ENCODE measurements around the gene TBK1. TPM values are rescaled to one million over a fixed set of nuclear protein-coding genes. Genes with fewer than 3 reads are reported as not detected.
A peak's percentile ranks its signal among the peaks of the same experiment; 100 is the strongest.

The TBK1 gene
- total RNA-seq = 44.1 and 50.6 TPM in 2 replicates

DNA sequence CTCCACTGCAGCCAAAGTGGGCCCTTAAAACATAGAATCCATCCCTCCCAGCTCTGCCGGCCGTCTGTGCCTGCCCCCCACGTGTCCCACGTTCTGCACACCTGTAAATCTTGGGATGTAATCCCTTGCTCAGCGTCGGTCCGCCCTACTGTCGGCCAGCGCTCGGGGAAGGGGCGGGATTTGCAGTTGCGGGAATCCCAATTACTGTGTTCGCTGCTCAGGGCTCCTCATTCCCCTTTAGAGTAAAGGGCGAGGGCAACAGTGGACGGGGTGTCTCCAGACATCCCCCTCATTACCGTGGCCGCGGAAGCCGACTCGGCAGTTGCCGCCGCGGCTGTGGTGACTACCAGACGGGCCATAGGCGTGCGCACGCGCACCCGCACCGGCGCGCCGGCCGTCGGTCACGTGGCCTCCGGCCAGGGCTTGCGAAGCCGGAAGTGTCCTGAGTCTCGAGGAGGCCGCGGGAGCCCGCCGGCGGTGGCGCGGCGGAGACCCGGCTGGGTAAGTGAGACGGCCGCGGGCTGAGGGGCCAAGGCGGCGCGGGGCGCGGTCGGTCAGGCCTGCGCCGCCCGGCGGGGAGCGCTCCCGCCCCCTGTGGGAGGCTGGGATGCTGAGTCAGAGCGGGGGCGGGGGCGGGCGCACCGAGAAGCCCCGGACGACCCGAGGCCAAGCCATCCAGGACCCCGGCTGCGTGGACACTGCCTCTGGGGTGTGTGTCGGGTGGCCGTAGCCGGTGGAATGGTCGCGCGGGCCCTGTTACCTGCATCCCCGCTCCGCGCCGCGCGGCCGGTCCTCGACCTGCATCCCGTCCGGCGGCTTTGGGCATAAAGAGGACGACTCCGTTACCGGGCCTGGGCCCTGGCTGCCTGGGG, at the start of gene TBK1:
TSS of gene TBK1 (plus strand) at position 434 of the 872 bp plus-strand sequence. CDS start 3,751 bp downstream, outside the sequence.
- DNase-seq = peak; percentile 92

DNA sequence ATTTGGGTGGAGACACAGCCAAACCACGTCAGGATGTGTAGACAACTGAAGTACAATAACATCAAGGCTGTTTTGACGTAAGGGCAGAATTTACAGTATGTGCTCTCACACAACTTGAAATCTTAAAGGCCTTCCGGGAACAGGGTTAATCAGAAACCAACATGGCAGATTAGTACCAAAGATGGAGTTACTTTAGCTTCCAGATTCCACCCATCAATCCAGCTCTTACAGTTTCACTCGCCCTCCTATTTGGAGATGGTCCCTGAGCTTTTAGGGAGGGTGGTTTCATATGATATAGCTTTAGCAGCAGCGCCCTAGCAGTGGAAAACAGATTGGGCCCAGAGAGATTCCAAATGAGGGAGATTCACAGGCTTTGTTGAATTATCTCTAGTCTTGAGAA, 49.7 kb upstream of the TBK1 start:
- DNase-seq = no peak

DNA sequence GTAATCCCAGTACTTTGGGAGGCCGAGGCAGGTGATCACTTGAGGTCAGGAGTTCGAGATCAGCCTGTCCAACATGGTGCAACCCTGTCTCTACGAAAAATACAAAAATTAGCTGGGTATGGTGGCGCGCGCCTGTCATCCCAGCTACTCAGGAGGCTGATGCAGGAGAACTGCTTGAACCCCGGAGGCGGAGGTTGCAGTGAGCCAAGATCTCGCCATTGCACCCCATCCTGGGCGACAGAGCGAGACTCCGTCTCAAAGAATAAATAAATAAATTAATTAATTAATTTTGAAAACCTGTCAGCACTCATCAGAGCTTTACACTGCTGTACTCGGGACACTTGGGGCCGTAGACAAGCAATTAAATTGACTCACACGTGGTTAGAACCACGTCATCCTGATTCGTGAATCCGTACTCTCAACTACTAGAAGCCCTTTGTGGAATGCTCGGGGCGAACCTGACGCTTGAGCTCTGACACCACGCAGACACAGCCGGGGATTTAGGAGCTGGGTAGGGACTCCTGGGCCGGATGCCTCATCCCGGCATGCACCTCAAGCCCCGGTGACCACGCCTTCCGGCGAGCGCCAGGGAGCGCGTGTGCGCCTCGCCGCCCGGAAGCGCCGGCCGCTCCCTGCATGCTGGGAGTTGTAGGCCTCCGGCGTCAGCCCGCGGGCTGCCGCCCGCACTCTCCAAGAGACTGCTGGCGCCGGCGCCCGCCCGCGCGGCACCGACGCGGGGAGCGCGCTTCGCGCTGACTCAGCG, 48.0 kb upstream of the TBK1 start, which contains the start of gene XPOT:
TSS of gene XPOT (plus strand) at position 686 of the 763 bp plus-strand sequence. CDS start 5,644 bp downstream, outside the sequence.
- DNase-seq = peak; percentile 98

DNA sequence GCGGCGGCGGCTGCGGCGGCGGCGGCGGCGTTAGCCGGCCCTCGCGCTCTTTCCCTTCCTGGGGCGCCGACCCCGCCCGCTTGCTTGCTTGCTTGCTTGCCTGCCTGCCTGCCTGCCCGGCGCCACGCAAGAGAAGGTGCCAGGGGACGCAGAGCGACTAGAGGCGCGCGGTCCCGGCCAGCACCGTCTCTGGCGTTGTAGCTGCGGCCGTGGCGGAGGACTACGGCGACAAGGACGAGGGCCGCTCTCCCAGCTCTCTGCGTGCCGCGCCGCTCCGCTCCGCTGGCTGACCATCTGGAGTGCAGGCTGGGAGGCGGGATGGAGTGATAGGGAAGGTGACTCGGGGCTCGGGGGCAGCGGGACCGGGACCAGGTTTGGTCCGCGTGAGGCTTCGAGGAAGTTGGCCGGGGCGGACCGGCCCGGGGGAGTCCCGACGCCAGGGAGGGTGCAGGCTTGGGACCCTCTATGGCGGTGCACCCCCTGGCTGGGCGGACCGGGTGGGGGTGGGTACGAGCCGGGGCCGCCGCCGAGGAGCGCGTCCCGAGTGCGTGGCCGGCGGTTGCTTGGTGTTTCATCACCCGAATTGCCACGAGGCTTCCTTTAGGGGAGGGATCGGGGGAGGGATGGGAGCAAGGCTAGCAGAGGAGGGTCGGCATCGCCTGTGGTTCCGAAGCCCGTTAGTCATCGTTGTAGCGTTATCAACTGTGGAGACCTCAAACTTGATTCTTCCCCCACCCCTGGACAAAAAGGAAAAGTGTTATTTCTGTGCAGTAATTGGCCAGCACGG, 47.3 kb upstream of the TBK1 start:
- DNase-seq = peak; percentile 65

DNA sequence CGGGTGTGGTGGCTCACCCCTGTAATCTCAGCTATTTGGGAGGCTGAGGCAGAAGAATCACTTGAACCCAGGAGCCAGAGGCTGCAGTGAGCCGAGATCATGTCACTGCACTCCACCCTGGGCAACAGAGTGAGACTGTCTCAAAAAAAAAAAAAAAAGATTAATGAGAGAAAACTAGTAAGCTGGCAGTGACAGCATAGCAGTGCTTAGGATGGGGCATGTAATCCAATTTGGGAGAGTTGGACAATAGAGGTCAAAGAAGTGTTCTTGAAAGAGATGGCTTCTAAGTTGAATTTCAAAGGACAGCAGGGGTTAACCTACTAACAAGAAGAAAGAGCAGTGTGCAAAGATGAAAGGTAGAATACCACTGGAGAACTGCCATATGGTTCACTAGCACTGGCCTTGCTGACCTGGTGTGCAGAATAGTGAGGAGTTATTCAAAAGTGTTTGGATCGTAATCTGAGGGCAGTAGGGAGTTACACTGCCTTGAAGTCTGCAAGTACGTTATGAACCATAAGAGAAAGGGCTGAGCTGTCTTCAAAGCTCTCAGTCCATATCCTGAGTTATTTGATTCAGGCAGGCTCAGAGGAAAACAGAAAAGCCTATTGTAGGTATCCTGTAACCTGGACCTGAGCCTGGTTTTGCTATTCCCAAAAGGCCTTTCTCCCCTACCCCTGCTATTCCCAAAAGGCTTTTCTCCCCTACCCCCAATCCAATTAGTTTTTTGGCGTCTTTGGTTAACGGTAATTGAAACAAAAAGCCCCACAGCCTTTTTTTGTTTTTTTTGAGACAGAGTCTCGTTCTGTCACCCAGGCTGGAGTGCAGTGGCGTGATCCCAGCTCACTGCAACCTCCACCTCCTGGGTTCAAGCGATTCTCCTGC, 44.3 kb upstream of the TBK1 start:
- DNase-seq = no peak

DNA sequence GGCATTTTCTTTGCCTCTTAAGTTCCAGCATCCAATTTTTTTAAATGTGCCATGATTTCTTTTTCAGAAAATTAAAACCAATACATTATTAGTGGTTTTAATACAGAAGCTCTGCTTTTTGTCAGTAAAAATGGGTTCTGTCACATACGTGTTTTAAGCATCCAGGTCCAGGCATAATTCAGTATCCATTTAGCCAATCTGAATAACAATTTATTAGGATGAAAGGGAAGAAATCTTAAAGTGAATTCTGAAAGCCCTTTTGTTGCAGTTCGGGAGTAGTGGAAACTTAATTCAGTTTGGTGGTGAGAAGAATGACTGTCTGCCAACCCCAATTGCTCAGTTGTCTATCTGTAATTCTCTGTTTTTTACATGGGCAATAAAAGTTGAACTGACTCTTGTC, 40.5 kb upstream of the TBK1 start:
- DNase-seq = no peak

DNA sequence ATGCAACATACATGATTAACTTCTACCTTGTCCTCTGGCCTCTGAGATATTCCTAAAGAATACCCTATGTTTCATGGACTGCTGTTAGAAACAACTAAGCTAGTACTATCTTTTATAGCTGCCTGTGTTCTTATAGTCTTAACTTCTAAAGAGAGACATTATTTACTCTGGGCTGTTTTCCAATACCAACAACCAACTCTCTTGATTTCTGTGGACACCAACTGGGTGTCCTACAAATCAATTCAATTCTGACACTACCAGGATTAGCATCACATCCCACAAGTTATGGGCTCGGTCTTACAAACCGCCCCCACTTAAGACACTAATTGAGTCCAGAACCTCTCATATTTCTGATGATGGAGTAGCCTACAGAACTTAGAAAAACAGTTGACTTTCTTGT, 39.5 kb upstream of the TBK1 start:
- no peak for DNase-seq

DNA sequence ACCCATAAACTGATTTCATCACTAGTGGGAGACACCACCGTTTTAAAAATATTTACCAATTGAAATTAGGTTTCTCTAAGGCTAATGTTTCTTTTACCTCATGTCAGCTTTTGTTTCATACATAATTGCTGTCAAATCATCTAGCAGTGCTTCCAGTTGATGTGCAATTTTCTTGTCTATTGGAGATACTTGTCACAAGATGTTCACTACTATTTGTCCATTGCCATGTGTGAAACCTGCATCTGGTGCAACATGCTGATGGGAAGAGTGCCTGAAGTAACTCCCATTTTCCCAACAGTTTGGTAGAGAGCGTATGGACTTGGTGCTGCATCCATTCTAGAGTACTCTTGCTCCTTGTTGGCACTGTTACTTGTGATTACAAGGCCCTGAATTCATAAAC, 38.0 kb upstream of the TBK1 start:
- no peak for DNase-seq

DNA sequence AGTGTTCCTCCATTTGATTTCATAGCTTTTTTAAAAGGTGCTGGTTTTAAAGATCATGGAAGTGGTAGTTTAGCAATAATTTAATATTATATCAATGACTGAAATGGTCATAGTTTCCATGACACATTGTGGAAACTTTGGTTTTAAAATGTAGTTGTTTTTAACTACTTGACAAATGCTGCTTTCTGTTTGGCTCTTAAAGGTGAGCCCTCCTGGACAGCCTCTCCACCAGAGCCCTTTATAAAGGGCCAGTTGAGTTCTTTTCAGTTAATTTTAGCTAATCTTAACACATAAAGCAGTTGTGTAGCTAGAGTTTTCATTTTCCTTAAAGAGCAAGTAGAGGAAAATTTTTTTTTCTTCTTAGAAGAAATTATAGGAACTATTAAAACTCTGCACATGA, 33.7 kb upstream of the TBK1 start:
- DNase-seq = no peak

DNA sequence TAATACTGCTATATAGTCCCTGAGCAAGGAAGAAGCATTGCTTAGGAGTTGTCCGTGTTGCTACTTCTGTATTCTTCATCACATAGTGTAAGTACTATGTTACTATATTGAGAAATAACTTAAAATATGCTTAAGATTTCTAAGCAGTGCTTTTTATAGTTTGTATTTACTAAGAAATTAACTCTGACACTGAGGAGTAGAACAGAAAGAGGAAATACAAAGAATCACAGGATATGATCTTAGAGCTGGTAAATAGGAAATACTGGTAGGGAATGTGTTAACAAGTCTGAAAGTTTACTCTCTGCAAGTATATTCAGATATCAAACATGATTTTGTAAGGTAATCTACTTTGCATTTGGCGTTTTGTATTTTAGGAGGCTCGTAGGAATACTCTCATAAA, 32.2 kb upstream of the TBK1 start:
- peak; percentile 53 for DNase-seq

DNA sequence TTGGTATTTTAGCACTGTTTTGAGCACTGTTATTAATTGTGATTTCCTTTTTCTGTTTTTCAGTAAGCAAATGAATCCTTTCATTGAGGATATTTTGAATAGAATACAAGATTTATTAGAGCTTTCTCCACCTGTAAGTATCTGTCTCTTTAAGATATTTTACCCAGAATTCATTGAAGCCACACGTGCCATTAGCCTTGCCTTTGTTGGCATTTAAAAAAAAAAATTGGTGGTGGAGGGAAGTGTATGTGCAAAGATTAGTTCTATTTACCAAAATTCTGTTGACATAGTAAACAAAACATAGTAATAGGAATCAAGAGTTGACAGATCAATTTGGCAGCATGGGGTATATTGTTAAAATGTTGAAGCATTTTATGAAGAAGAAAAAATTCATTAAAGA, 23.9 kb upstream of the TBK1 start:
- no peak for DNase-seq

DNA sequence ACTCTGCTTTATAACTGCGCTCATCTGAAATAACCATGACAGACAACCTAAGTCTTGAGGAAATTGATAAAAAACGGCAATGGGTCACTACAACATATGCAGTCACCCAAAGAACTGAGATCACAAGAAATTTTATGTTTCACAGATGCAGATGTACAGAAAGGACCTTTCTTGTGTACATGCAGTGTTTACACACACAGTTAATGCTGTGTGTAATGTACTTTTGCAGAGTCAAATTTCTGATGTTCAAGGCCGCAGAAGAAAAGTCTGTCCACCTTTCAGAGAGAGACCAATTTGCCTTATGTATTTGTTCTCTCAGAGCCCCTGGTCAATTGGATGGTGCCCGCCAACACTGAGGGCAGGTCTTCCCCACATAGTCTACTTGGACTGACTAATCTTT, 23.0 kb upstream of the TBK1 start:
- DNase-seq = no peak

DNA sequence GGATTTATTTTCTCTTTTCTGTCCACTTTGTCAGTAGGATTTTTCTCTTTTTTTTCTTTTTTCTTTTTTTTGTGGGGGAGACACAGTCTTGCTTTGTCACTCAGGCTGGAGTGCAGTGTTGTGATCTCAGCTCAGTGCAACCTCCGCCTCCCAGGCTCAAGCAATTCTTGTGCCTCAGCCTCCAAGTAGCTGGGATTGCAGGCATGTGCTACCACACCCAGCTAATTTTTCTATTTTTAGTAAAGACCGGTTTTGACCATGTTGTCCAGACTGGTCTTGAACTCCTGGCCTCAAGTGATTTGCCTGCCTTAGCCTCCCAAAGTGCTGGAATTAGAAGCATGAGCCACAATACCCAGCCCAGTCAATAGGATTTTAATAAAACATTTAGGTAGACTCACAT, 21.0 kb upstream of the TBK1 start:
- no peak for DNase-seq

DNA sequence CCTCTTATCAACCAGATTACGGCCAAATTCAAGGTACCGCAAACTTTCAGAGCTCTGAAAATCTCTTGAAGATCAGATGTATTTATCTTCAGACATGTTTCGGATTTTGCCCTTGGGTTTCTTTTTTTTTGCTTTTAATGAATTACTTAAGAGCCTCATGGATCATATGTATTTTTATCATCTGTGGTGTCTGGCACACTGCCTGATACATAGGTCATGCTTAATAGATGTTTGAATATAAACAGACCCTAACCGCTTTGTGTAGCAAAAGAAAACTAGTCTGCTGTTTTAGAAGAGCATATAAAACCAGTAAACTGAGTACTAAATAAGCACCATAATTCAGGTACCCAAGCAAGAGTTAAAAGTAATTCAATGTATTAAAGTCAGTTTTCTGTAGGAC, 20.1 kb upstream of the TBK1 start:
- DNase-seq = no peak

DNA sequence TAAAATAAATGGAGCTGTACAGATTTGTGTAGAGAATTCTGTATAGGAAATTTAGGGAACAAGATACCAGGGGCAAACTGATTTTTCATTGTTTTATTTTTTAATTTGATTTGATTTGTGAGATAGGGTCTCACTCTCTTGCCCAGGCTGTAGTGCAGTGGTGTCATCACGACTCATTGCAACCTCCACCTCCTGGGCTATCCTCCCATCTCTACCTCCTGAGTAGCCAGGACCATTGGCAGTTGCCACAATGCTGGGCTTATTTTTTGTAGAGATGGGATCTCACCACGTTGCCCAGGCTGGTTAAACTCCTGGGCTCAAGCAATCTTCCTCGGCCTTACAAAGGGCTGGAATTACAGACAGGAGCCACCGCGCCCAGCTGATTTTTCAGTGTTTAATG, 18.0 kb upstream of the TBK1 start:
- DNase-seq = no peak

DNA sequence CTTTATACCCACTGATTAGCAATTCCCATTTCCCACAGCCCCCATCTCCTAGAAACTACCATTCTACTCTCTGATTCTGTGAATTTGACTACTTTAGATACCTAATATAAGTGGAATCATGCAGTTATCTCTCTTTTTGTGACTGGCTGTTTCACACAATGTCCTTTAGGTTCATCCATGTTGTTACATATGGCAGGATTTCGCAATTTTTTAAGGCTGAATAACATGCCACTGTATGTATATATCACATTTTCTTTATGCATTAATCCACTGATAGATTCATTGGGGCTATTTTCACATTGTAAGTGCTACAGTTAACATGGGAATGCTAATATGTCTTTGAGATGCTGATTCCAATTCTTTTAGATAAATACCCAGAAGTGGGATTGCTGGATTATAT, 11.8 kb upstream of the TBK1 start:
- DNase-seq = no peak

DNA sequence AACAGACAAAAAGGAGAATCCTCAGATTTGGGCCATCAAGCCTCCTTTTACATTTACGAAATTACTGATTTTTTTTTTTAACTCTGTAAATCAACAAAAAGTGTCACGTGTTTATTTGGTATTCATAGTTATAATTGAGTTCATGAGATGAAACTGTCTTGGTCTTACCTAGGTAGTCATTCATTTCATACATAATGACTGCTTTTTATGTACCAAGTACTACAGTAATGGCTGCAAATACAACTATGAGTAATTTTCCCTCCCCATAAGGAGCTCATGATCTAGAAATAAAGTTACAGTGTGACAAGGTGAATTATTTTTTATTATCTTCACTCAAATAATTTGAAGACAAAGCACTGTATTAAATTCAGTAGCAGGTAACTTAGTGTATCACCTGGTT, 6.4 kb upstream of the TBK1 start:
- no peak for DNase-seq

DNA sequence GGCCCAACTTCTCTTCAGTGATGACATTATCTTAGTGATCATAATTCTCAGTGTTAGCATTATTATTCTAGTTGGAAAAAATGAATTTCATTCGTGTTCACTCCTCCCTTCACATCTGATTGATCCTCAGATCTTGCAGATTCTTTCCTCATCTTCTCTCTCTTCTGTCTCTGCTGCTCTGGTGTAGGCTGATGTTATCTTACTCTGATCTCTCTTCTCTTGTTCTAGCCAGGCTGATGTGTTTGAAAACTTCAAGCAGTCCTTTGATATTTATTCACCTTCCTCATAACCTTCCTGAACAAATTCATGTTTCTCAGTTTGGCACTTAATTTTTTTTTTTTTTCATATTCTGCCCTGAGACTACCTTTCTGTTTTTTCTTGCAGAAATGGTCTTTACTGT, 5.6 kb upstream of the TBK1 start:
- no peak for DNase-seq

DNA sequence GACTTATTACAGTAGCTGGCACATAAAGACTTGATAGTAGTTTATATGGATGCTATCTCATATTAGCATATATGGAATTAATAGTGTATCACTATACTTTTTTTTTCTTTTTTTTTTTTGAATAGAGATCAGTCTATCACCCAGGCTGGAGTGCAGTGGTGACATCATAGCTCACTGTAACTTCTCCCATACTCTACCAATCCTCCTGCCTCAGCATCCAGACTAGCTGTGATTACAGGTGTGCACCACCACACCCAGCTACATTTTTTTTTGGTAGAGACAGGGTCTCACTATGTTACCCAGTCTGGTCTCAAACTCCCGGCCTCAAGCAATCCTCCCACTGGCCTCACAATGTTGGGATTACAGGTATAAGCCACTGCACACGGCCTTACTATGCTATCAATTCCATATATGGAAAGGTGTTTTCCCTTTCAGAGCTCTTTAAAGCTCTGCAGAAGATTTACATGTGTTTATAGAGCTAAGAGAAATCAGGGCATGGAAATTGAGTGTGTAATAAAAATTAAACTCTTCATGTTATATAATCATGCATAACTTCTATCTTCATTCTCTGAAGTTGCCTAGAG, 1.8 kb upstream of the TBK1 start:
- DNase-seq = no peak

DNA sequence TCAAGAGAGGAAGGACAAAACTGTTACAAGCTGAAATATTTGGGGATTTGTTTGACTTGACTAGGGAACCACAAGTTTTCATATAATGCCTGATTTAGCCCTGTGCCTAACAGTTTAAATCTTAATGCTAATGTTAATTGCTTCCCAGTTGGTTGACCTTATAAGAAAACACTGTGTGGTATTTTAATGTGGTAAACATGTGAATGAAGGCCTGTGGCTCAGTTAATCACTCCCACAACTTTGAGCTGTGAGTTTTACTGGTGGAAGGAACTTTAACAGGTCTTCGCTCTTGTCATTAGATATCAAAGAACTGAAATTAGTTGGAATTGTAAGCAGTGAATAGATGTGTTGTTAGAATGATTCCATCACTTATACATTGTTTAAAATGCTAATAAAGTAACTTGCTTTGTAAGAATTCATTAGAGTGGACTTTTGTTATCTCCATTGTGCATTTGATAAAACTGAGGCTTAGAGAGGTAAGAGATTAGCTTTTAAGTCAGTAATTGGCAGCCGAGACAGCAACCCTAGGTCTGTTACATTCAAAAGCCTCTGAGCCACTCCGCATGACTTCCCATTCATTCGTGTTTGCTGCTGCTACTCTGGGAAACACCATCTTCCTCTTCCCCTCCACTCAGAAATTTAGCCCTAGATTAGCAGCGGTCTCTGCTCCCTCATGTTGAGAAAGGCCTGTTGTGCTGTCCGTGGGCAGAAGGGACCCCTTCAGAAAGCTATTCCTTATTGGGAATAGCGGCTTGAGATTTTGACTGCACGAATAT, 1.0 kb upstream of the TBK1 start:
- no peak for DNase-seq

Data from dermis blood vessel endothelial cell (primary cell).